Cerebellar cortex (tissue), 1 donor: ENCODE data around the gene DLX2.

Source experiments
- DNase-seq: peaks from one replicate; pipeline ENCODE4 v3.0.0-alpha.2; 2015; ENCODE audit warnings: low spot score

Gene DLX2

DNA sequence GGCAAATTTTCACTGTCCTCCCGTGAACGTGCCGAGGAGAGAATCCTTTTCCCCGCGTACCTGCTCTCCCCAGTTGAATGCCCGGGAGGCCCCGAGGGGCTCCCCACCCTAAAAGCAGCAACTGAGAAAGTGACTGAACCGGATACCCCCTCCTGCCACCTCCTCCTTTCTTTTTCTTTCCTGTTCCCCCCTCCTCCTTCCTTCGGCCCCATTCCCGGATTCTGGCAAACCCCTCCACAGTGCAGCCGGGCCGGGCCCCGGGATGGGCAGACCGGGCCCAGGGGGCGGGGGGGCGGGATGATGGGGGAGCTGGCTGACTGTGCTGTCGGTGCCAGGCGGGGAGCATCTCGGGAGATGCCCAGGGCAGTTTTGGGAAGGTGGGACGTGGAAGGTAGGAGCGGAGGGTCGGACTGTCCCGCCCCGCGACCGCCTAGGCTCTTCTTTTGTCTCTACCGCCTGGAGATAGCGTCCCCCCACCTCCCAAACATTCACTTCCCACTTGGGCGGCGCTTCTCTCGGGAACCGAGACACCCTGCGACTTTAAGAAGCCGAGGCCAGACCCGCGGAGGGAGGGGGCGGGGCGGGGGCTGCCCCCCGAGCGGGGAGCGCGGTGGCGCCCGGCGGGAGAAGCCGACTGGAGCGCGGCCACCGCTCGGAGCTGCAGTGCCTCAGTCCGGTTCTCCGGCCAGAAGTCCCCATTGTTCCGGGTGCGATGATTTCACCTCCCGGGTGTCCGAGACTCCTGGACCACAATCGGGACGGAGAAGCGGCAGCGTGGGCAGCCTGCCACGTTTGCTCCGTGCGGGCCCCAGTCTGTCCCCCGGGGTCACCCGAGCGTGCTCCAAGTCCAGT, 8.2 kb downstream of the DLX2 start:
- DNase-seq: peak; percentile 59

DNA sequence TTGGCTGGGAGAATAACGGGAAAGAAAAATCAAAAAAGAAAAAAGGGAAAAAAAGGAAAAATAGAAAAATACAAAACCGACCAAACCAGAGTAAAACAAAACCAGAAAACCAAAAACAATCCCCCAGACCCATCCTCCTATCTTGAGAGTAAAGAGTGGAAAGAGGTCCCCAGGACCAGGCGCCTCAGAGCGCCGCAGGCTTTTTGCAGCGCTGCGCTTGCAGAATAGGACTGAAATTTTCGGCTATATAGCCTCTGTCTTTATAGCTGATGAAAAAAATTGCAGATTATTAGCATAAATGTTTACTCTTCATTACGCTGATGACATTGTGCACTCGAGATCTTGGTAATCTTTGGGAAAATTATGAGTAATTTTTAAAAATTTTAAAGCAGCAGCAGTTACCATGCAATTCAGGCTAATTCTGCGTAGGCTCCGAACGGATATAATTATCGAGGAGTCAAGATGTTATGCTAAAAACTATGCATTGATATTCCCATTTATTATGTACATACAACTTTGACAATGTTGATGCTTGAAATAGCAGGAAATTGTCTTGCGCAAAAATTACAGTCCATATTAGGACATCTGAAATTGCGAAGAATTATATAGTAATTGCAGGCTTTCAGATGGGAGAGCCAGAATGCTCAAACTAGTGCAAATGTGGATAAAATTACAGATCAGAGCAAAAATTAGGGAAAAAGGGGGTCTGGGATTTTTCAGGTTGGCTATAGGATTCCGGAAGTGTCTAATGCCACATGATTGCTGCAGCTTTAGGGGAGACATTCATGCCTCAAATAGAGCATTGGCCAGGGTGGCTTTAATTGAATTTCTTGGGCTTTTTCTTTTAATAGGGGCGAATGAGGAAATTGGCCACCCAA, 9.0 kb downstream of the DLX2 start:
- no peak for DNase-seq

DNA sequence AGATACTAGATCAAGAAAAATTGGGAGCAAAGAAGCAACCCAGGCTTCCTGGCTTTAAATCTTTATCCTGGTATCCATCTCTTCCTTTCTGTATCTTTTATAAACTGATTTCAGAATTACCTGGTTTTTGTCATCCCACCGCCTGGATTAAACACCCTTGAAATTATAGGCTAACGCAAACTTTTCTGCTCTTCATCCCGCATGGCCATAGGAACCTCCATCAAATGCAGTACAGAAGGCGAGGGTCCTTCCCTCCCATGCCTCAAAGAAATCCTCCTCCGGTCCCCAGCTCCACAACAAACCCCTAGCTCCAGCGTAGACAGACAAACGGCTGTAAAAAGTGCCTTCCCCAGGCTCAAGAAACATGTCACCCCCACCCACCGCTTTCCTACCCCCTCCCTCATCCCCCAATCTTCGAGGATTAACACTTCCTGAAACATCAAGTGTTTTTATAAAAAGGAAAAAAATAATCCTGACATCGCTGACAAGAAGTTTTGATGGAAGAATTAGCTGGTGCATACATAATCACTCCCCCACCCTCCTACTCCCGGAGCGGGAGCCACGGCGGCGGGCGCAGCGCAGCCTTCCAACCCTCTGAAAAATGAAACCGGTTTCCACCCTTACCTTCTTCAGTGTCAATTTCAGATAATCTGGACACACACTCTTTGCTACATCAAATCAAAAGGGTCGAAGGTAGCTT, 9.8 kb downstream of the DLX2 start:
- no peak for DNase-seq

DNA sequence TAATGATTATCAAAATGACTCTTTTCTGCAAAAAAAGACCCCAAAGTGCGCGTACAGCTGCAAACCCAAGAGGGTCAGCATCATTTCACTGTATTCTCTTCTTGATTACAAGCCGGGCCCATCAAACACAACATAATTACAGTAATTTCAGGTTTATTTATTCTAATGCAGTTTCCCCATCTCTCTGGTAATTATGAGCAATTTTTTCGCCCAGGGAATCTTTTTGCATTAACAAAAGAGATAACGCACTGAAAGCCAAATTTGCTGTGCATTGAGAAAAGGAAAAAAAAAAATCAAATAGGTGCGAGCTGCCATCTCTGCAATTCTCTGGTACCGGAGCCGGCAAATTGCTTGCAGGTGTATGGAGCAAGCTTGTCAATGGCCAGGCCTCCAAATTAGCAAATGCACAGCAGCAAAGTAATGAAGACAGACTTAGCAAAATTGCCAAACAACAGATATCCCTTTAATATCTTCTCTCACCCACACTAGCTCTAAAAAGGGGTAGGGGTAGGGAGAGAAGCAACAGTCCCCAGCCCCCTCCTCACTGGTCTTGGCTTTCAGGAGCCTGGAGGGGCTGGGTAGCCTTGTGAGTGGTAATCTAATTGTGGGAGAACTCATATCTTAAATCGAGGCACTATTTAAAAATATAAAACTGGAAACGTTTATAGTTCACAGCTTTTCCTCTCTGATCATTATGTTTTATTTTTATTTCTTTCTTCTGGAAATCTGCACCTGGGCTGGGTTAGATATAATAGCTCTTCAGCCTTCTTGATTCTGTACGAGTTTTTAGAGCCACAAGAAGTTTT, 10.7 kb downstream of the DLX2 start:
- DNase-seq: peak; percentile 13

DNA sequence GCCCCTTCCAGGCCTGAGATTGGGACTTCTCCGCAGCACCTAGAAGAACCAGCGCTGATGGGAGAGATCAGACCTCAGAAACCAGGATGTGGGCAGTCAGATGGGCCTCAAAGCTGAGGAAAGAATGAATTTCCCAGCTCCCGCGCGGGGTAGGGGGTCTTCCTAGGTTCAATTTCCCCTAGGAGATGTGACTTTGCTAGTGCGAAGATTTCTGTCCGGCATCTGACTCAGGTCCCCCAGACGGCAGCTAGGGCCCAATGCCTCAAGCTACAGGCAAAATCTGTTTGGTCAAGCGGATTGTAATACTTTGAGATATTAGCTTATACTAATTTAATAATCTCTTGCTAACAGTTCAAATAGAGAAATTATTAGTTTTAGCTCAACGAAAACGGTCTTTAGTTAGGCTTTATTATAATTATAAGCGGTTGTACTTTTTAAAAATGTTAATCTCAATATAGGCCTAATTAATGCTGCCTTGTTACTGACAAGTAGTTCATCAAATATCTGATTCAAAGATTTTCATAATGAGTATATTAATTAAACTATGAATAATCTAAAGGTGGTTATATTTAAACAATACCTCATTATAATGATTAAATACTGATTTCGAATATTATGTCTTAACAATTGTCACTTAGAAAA, 11.6 kb downstream of the DLX2 start:
- no peak for DNase-seq

DNA sequence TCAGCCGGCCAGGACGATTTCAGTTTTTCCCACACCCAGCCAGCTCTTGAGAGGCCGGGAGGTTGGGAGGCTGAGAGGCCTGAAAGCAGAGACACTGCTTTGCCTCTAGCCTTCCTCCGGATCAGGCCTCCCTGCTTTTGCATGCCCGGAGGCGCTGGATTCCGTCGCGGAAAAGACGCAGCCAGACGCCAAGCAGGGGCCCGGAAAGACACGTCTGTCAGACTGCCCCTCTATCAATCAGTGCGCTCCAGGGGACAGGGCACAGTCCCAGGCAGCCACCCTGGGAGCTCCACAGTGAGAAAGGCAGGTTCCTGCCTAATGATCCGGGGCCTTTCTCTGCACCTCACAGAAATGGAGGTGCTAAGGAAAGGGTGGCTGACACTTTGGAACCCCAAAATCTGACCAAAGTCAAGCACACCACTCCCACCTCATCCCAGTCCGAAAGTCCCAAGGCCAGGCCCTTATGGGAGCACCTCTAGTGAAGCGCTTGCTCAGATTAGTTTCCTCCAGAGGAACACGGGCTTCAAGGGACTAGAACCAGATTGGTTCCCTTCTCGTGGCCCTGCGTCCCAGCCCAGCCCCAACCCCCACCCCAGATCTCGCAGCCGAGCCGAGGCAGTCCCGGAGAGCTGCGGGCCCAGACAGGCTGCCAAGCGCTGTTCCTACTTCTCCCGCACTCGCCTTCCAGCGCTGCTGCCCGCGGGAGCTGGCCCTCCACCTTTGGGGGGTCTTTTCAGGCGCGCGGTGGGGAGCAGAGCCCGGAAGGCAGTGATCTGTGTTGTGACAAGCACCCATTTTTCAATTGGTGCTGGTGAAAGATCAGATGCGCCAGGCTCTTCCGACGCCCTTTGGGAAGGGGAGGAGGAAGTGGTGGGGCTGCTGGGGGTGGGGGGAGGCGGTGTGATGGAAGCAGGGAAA, 12.4 kb downstream of the DLX2 start:
- DNase-seq: no peak

DNA sequence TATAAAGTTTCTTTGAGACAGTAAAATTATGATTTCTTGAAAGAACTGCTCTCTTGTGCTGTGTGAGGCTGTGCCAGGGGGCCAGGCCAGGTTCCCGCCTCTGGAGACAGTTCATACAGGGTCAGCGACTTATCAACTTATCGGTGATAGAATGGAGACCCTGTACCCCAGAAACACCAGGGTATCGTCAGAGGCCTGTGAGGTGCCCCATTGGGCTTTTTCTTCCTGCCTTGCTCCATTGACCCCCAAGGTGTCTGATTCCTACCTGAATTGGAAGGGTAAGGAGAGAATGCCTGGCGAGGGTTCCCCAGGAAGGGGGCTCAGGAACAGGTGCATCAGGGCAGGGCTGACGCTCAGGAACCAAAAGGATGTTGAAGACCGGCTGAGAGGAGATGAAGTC, 13.1 kb downstream of the DLX2 start:
- no peak for DNase-seq

DNA sequence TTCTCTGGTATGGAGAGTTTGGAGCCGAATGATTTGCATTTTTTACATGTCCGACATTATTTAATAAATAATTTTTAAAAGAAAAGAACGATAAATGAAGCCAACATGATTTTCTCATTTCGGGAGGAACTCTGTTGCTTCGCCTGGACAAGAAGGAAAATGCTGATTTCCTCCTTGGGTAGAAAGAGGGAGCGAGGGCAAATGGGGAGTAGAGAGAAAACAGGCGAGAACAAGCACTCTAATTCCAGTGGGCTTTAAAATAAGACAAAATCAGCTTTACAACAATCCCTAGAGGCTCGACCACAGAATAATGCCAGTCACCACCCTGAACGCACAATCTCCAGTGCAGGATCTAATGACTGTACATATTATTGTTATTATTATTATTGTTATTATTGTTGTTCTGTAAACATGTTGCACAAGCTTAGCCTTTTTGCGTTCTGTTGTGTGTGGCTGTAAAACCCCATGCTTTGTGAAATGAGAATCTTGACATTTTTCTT, 13.6 kb downstream of the DLX2 start:
- DNase-seq: no peak

DNA sequence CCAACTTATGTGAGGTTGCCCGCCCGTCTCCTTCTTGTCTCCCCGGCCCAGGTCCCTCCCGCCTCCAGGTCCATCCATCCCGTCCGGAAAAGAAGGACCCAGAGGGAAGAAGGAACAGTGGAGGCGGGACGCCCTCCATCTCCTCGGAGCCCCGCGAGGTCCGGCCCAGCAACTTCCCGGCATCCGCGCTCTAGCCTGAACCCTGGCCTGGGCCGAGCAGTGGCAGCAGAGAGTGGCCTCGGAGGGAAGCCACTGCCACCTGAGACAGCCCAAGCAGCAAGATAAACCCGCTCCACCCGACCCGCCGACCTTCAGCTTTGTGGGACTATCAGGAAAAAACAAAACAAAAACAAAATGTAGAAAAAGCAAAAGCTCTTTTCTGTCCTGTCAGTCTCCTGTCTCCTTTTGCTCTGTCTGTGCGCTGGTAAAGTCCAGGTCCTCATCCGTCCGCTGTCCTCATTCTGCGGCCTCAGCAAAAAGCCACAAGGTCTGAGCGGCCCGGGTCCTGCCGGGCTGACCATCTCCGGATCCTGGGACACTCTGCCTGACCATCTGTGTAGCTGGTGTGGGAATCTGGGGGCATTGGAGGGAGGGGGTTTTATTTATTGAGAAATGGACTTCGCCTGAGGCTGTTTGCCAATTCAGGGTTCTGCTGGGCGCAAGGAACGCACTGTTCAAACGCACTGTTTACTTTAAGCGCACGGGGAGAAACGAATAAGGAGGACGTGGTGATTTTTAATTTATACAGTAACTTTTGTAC, 14.3 kb downstream of the DLX2 start:
- no peak for DNase-seq

DNA sequence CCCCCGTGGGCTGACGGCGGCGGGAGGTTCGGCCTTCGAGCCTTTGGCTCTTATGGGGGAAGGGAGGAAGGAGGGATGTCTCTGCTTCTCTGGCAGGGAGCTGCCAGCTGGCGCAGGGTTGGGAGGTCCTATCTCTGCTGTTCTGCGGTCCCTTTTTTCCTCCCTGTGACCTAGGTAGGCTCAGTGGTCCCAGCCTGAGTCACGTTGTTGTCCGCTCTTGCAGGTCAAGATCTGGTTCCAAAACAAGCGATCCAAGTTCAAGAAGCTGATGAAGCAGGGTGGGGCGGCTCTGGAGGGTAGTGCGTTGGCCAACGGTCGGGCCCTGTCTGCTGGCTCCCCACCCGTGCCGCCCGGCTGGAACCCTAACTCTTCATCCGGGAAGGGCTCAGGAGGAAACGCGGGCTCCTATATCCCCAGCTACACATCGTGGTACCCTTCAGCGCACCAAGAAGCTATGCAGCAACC, 14.9 kb downstream of the DLX2 start:
- no peak for DNase-seq

DNA sequence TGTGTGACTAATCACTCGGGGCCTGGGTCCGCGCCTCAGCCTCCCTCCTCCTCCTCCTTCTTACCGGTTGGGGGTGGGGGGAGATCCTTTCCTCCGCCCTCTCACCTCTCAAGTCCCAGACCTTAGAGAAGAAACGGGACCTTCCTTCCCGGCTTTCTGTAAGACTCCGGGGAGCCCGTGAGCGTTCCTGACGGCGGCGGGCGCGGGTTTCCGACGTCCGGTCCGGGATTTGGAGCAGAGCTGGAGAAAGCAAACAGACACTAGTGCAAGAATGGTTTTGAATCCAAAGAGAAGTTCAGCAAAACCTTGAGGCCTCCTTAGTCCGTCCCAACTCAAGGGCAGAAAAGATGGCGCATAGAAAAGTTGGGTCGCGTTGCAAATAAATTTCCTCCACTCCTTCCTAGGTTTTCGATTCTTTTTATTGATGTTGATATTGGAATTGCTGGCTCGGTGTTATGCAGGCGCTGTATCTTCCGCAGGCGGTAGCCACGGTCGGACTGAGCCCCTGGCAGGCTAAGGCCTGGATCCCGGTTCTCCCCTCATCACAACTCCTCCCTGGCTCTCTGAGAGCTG, 15.4 kb downstream of the DLX2 start:
- DNase-seq: no peak

DNA sequence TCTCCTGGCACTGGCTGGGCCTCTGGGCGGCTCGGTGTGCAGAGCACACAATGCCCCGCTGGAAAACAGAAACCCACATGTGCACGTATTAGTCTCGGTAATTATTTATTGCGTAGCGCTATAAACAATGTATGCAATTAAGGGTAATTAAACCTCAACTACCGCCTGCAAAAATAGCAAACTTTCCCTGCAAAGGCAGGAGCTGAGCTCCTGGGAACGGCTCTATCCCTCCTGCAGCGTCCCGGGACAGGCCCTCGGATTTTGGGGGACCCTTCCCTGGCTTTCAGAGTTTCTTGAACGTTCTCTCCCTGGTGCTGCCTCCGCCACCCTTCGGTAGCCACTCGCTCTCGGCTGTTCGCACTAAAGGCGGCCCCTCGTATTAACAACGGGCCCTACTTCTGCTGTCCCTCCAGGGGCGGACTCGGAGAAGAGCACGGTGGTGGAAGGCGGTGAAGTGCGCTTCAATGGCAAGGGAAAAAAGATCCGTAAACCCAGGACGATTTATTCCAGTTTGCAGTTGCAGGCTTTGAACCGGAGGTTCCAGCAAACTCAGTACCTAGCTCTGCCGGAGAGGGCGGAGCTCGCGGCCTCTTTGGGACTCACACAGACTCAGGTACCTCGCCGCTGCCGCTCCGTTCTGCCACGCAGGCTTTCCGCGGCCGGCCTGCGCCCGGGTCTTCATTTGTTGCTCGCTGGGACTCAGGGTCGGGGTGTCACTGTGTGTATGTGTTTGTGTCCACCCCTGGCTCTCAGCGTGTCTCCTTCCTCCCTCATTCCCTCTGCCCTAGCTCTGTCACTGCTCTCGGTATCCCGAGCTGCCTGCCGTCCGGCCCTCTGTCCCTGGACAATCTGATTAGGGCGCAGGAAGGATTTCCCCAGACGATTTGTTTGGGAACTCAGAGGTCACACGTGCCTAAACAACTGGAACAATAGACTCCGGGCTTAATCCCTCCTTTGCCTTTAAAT, 16.2 kb downstream of the DLX2 start:
- peak; percentile 67 for DNase-seq

DNA sequence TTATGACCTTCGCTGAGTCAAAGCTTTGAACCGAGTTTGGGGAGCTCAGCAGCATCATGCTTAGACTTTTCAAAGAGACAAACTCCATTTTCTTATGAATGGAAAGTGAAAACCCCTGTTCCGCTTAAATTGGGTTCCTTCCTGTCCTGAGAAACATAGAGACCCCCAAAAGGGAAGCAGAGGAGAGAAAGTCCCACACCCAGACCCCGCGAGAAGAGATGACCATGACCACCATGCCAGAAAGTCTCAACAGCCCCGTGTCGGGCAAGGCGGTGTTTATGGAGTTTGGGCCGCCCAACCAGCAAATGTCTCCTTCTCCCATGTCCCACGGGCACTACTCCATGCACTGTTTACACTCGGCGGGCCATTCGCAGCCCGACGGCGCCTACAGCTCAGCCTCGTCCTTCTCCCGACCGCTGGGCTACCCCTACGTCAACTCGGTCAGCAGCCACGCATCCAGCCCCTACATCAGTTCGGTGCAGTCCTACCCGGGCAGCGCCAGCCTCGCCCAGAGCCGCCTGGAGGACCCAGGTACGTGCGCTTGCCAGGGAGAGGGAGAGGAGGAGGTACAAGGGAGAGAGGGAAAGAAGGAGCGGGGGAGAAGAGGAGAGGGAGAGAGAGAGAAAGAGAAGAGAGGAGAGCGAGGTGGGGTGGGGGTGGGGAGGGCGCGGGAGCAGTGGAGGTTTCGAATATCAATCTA, 17.1 kb downstream of the DLX2 start, which contains the start of gene DLX1:
Gene DLX1, plus strand, starts transcription at position 48 of the 700 bp plus-strand sequence. Its CDS starts 171 bp downstream, at position 219.
- DNase-seq: no peak

DNA sequence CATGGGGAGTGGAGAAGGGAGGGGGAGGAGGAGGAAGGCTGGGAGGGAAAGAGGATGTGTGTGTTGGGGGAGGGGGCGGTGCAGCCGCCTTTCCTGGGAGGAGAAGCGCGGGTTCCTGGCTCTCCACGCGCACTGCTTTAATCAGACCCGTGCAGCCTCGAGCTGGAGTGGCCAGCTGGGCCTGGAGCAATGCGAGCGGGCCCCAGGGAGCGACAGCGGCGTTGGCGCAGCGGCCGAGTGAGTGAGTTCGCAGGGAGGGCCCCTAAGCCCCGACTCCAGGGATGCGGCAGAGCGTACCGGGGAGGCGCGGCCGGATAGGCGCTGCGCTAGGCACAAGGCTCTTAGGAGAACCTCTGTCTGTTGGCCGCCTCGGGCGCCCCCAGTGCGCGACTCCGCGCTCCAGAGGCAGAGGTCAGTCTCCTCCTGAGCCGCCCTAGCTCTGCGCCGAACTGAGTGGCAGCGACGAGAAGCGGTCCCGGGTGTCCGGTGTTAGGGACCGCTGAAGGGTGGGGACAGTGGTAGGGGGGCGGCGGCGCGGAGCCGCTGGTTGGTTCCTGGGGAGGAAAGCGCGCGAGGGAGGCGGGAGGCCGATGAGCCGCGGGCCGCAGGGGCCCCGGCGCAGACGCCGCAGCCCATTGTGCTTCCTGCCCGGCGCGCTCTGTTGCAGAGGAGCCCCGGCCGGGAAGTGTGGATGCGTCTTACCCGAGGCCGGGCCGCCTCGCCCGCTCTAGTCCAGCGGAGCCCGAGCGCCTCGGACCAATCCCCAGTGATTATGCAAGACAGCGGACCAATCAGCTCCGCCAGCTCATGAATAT, 17.8 kb downstream of the DLX2 start:
- DNase-seq: peak; percentile 88

DNA sequence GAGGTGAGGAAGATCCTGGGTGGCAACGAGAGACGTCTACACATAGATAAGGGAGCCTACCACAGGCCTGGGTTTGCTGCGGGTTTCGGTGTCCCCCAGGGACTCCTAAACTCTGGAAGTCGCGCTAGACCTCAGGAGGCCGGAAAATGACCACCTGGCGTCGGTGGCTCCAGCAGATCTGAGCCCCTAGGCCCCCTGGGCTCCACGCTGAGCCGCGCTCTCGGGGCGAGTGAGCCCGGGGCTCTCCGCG, 18.4 kb downstream of the DLX2 start:
- DNase-seq: no peak
